Measurements from ENCODE around the gene TMEM132A.

GRCh38 chr11:60880643-60881282 lies 43.5 kb upstream of the TMEM132A start:
- TF ChIP-seq, protein P1, sequence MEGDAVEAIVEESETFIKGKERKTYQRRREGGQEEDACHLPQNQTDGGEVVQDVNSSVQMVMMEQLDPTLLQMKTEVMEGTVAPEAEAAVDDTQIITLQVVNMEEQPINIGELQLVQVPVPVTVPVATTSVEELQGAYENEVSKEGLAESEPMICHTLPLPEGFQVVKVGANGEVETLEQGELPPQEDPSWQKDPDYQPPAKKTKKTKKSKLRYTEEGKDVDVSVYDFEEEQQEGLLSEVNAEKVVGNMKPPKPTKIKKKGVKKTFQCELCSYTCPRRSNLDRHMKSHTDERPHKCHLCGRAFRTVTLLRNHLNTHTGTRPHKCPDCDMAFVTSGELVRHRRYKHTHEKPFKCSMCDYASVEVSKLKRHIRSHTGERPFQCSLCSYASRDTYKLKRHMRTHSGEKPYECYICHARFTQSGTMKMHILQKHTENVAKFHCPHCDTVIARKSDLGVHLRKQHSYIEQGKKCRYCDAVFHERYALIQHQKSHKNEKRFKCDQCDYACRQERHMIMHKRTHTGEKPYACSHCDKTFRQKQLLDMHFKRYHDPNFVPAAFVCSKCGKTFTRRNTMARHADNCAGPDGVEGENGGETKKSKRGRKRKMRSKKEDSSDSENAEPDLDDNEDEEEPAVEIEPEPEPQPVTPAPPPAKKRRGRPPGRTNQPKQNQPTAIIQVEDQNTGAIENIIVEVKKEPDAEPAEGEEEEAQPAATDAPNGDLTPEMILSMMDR (IDR thresholded peaks at IDR 0.05 in 8 of 11, conservative IDR thresholded peaks at IDR 0.05 in 3 of 11), result no peak
- TF ChIP-seq POLR2A (IDR thresholded peaks at IDR 0.05), result no peak

Measured in spleen (tissue), 7 donors.